Naive thymus-derived CD4-positive, alpha-beta T cell (primary cell): ENCODE measurements around the gene RFFL. TPM values are rescaled to one million over a fixed set of nuclear protein-coding genes. Genes with fewer than 3 reads are reported as not detected.

Source experiments
- ATAC-seq: fragments of 150-1000 bp; cut with Tn5 transposase; 2 replicates; pipeline ENCODE4 v1.10.0; 2021; ENCODE audit warnings: mild to moderate bottlenecking, moderate library complexity
- CTCF ChIA-PET: fragments of 350-600 bp; sonication (Branson Sonifier 250); formaldehyde crosslinking; loops from one replicate; lab custom pipeline; 2021; ENCODE audit warnings: antibody characterized with exemption; lab: Charles Lee
- POLR2A ChIA-PET: fragments of 350-600 bp; sonication (Branson Sonifier 250); formaldehyde crosslinking; loops from one replicate; lab custom pipeline; 2021; ENCODE audit warnings: antibody characterized with exemption, inconsistent platforms; lab: Charles Lee
- DNase-seq, 9 donors: peaks; one replicate each; pipeline versions ENCODE4 v3.0.0 to v3.0.0-alpha.2; 2020 to 2022; ENCODE audit warnings: mixed read lengths in 1 of 9
- H3K27ac ChIP-seq: one replicate; pipeline ENCODE4 v1.7.0; 2013; ENCODE audit warnings: mild to moderate bottlenecking, low read depth, low read length, moderate library complexity
- H3K27me3 ChIP-seq, 2 donors: one replicate each; pipeline ENCODE4 v1.7.0; 2013; ENCODE audit warnings: low read length in 2 of 2, mild to moderate bottlenecking in 2 of 2, moderate library complexity in 2 of 2; ENCODE audit not compliant: control insufficient read depth in 2 of 2, insufficient read depth in 2 of 2
- H3K36me3 ChIP-seq, 3 experiments: 1 replicate in 2 of 3; 2 replicates in 1 of 3; pipeline ENCODE4 v1.7.0; 2013; ENCODE audit warnings: low read length in 3 of 3, mild to moderate bottlenecking in 3 of 3, moderate library complexity in 1 of 3; ENCODE audit not compliant: insufficient read depth in 3 of 3, control insufficient read depth in 2 of 3
- H3K4me1 ChIP-seq, 2 donors: one replicate each; pipeline ENCODE4 v1.7.0; 2013; ENCODE audit warnings: low read length in 2 of 2, mild to moderate bottlenecking in 2 of 2, moderate library complexity in 1 of 2; ENCODE audit not compliant: control insufficient read depth in 2 of 2, insufficient read depth in 2 of 2
- H3K4me3 ChIP-seq: 2 replicates; pipeline ENCODE4 v1.7.0; 2013; ENCODE audit warnings: mild to moderate bottlenecking, low read length
- H3K9me3 ChIP-seq, 3 experiments: 1 replicate in 2 of 3; 2 replicates in 1 of 3; pipeline ENCODE4 v1.7.0; 2013; ENCODE audit warnings: low read length in 3 of 3; ENCODE audit not compliant: control insufficient read depth in 2 of 3
- H3K27ac Mint-ChIP-seq, 9 donors: one replicate each; pipeline ENCODE4 v1.8.0; 2020 to 2022; ENCODE audit warnings: mixed read lengths in 9 of 9, mild to moderate bottlenecking in 8 of 9, moderate library complexity in 5 of 9, inconsistent platforms in 2 of 9
- H3K27me3 Mint-ChIP-seq, 5 donors: one replicate each; pipeline ENCODE4 v1.8.0; 2021 to 2022; ENCODE audit warnings: mixed read lengths in 5 of 5, mild to moderate bottlenecking in 1 of 5
- H3K36me3 Mint-ChIP-seq, 5 donors: one replicate each; pipeline ENCODE4 v1.8.0; 2020 to 2022; ENCODE audit warnings: mixed read lengths in 5 of 5, mild to moderate bottlenecking in 3 of 5, inconsistent platforms in 1 of 5
- H3K4me1 Mint-ChIP-seq, 7 donors: one replicate each; pipeline ENCODE4 v1.8.0; 2020 to 2022; ENCODE audit warnings: mixed read lengths in 7 of 7, mild to moderate bottlenecking in 3 of 7, inconsistent platforms in 1 of 7
- H3K4me3 Mint-ChIP-seq, 10 donors: one replicate each; pipeline ENCODE4 v1.8.0; 2020 to 2022; ENCODE audit warnings: mild to moderate bottlenecking in 10 of 10, mixed read lengths in 10 of 10, moderate library complexity in 6 of 10, inconsistent platforms in 2 of 10
- H3K9me3 Mint-ChIP-seq, 11 donors: one replicate each; pipeline ENCODE4 v1.8.0; 2020 to 2022; ENCODE audit warnings: mixed read lengths in 11 of 11, mild to moderate bottlenecking in 4 of 11, inconsistent platforms in 1 of 11, moderate library complexity in 1 of 11
- intact Hi-C, 2 donors: fragments of 100-400 bp; cut with micrococcal nuclease; formaldehyde crosslinking; loops; one replicate each; pipeline ENCODE4 v1.15.1; 2023
- polyA plus RNA-seq, 2 donors: library from polyadenylated mRNA; unstranded; fragments of 300-500 nt; fragmentation: Illumina TruSeq; gene quantifications; one replicate each; pipeline ENCODE4 v1.2.3, GENCODE V29; 2021
- total RNA-seq, 6 experiments: library from RNA in 5 of 6; stranded (reverse) in 5 of 6; gene quantifications; 1 replicate in 5 of 6; 2 replicates in 1 of 6; pipeline ENCODE4 v1.2.3 and lab custom pipeline; 2021 to 2026

RFFL gene
- total and polyA plus RNA-seq, 7 experiments from 2014 or later, result 36.4 to 74.7 (median 47.1) TPM

- no peak for DNase-seq
- peaks cover 24 to 60% (median 54%) of the 10 kb centered on the region in 7 donors for H3K4me1 Mint-ChIP-seq
- intact Hi-C loops, result no loop called here
Observed at GRCh38 chr17:35018814-35019213, 44.7 kb downstream of the RFFL start.

GRCh38 chr17:35017021-35017420 is 46.5 kb downstream of the RFFL start:
- no peaks in the 10 kb centered on the region for H3K9me3 Mint-ChIP-seq
- DNase-seq (no peak), ATAC-seq (no peak)
- no peaks in the 10 kb centered on the region for H3K27me3 ChIP-seq
- no peaks in the 10 kb centered on the region for H3K9me3 ChIP-seq
- H3K27me3 Mint-ChIP-seq, result no peaks in the 10 kb centered on the region
- POLR2A ChIA-PET, result interaction anchor here (1.4 kb wide), 2 partner anchors 34 to 65 kb away, joined by 3 to 4 read pairs; no protein-coding TSS in a partner anchor
- no peak overlapping the region for H3K4me3 ChIP-seq
- H3K4me3 Mint-ChIP-seq, result no peak overlapping the region
- peak overlapping the region in 4 of 9 donors; percentile 38 to 74 (median 60) for H3K27ac Mint-ChIP-seq
- intact Hi-C loops, result no loop called here
- H3K27ac ChIP-seq, result no peak overlapping the region
- H3K4me1 Mint-ChIP-seq, result peaks cover 7 to 42% (median 37%) of the 10 kb centered on the region in 7 donors
- CTCF ChIA-PET, result no interaction called here
- H3K36me3 Mint-ChIP-seq, result peaks cover 7 to 67% (median 31%) of the 10 kb centered on the region in 5 donors
- H3K36me3 ChIP-seq, result peaks cover 28 to 75% (median 34%) of the 10 kb centered on the region in 3 experiments
- peaks cover 5 to 15% of the 10 kb centered on the region in 2 donors for H3K4me1 ChIP-seq

More at GRCh38 chr17:35018814-35019213, 44.7 kb downstream of the RFFL start:
- ChIA-PET POLR2A (interaction anchor here (0.6 to 1.5 kb wide), 5 partner anchors 10 to 64 kb away, joined by 3 to 6 read pairs (median 4); partner anchors contain the start of gene RFFL), CTCF (interaction anchor here (0.6 to 1.5 kb wide), 5 partner anchors 19 to 101 kb away, joined by 3 to 6 read pairs (median 5); partner anchors contain the start of gene RFFL)
- H3K36me3 ChIP-seq, result peaks cover 22 to 57% (median 31%) of the 10 kb centered on the region in 3 experiments
- H3K36me3 Mint-ChIP-seq, result peaks cover 7 to 66% (median 28%) of the 10 kb centered on the region in 5 donors
- no peaks in the 10 kb centered on the region for H3K27me3 ChIP-seq
- peak overlapping the region in 4 of 9 donors; percentile 21 to 97 (median 60) for H3K27ac Mint-ChIP-seq
- no peak for ATAC-seq
- H3K27me3 Mint-ChIP-seq, result no peaks in the 10 kb centered on the region
- H3K4me3 Mint-ChIP-seq, result no peak overlapping the region
- peaks cover 23 to 33% of the 10 kb centered on the region in 2 donors for H3K4me1 ChIP-seq
- H3K27ac ChIP-seq, result no peak overlapping the region
- no peak overlapping the region for H3K4me3 ChIP-seq
- H3K9me3 ChIP-seq, result no peaks in the 10 kb centered on the region
- no peaks in the 10 kb centered on the region for H3K9me3 Mint-ChIP-seq

GRCh38 chr17:35016369-35016768 is 47.1 kb downstream of the RFFL start:
- H3K4me1 Mint-ChIP-seq, result peaks cover 6 to 36% (median 30%) of the 10 kb centered on the region in 7 donors
- POLR2A ChIA-PET, result interaction anchor here (0.6 to 2.4 kb wide), 4 partner anchors 11 to 601 kb away, joined by 3 to 8 read pairs (median 4); no protein-coding TSS in a partner anchor
- intact Hi-C loops, result no loop called here

GRCh38 chr17:35011671-35012216 is 51.8 kb downstream of the RFFL start:
- ATAC-seq (no peak), DNase-seq (no peak)
- Mint-ChIP-seq H3K4me3 (no peak overlapping the region), H3K9me3 (no peaks in the 10 kb centered on the region), H3K27me3 (no peaks in the 10 kb centered on the region), H3K36me3 (peaks cover 4 to 62% (median 22%) of the 10 kb centered on the region in 5 donors), H3K27ac (peak overlapping the region in 7 of 9 donors; percentile 1 to 89 (median 48)), H3K4me1 (peaks cover 0 to 6% (median 3%) of the 10 kb centered on the region in 7 donors)
- Histone ChIP-seq H3K36me3 (peaks cover 26 to 78% (median 26%) of the 10 kb centered on the region in 3 experiments), H3K9me3 (no peaks in the 10 kb centered on the region), H3K4me3 (no peak overlapping the region), H3K4me1 (no peaks in the 10 kb centered on the region), H3K27ac (no peak overlapping the region), H3K27me3 (no peaks in the 10 kb centered on the region)
- ChIA-PET CTCF (interaction anchor here (1.2 kb wide), 1 partner anchor 107 kb away, joined by 4 read pairs; no protein-coding TSS in a partner anchor), POLR2A (interaction anchor here (1.1 to 1.6 kb wide), 2 partner anchors 51 to 568 kb away, joined by 4 read pairs; partner anchors contain the start of gene RFFL)
- intact Hi-C loops, result no loop called here

More at GRCh38 chr17:35016369-35016768, 47.1 kb downstream of the RFFL start:
- CTCF ChIA-PET, result no interaction called here
- H3K4me1 ChIP-seq, result peaks cover 0 to 8% of the 10 kb centered on the region in 2 donors
- no peaks in the 10 kb centered on the region for H3K27me3 ChIP-seq
- H3K27ac Mint-ChIP-seq, result peak overlapping the region in 1 of 9 donors; percentile 56
- no peaks in the 10 kb centered on the region for H3K9me3 ChIP-seq
- H3K27ac ChIP-seq, result no peak overlapping the region
- peaks cover 31 to 82% (median 34%) of the 10 kb centered on the region in 3 experiments for H3K36me3 ChIP-seq
- no peak for DNase-seq
- H3K27me3 Mint-ChIP-seq, result no peaks in the 10 kb centered on the region
- no peak overlapping the region for H3K4me3 Mint-ChIP-seq
- ATAC-seq, result no peak
- peaks cover 7 to 68% (median 35%) of the 10 kb centered on the region in 5 donors for H3K36me3 Mint-ChIP-seq
- no peak overlapping the region for H3K4me3 ChIP-seq
- H3K9me3 Mint-ChIP-seq, result no peaks in the 10 kb centered on the region

GRCh38 chr17:35010093-35010492 is 53.4 kb downstream of the RFFL start:
- ChIA-PET CTCF (interaction anchor here (0.8 to 1.6 kb wide), 3 partner anchors 27 to 54 kb away, joined by 3 to 6 read pairs (median 4); no protein-coding TSS in a partner anchor), POLR2A (no interaction called here)
- DNase-seq, result no peak
- H3K27me3 Mint-ChIP-seq, result no peaks in the 10 kb centered on the region
- Histone ChIP-seq H3K4me1 (no peaks in the 10 kb centered on the region), H3K36me3 (peaks cover 11 to 64% (median 11%) of the 10 kb centered on the region in 3 experiments), H3K9me3 (no peaks in the 10 kb centered on the region), H3K27me3 (no peaks in the 10 kb centered on the region), H3K27ac (no peak overlapping the region), H3K4me3 (no peak overlapping the region)
- no peak for ATAC-seq
- no peaks in the 10 kb centered on the region for H3K9me3 Mint-ChIP-seq
- H3K4me1 Mint-ChIP-seq, result peaks cover 0 to 6% (median 3%) of the 10 kb centered on the region in 7 donors
- intact Hi-C loops, result no loop called here
- no peak overlapping the region for H3K4me3 Mint-ChIP-seq
- H3K36me3 Mint-ChIP-seq, result peaks cover 4 to 50% (median 15%) of the 10 kb centered on the region in 5 donors
- H3K27ac Mint-ChIP-seq, result peak overlapping the region in 6 of 9 donors; percentile 7 to 76 (median 29)

GRCh38 chr17:35006961-35007360 is 56.5 kb downstream of the RFFL start:
- no peaks in the 10 kb centered on the region for H3K27me3 Mint-ChIP-seq
- H3K27ac ChIP-seq, result no peak overlapping the region
- no peak for DNase-seq
- ChIA-PET POLR2A (interaction anchor here (1.1 kb wide), 1 partner anchor 16 kb away, joined by 3 read pairs; no protein-coding TSS in a partner anchor), CTCF (interaction anchor here (1.6 kb wide), 1 partner anchor 8 kb away, joined by 7 read pairs; no protein-coding TSS in a partner anchor)
- H3K4me1 Mint-ChIP-seq, result peaks cover 0 to 9% (median 5%) of the 10 kb centered on the region in 7 donors
- no peaks in the 10 kb centered on the region for H3K27me3 ChIP-seq
- intact Hi-C loops, result no loop called here
- H3K4me3 Mint-ChIP-seq, result no peak overlapping the region
- ATAC-seq, result no peak
- peak overlapping the region in 8 of 9 donors; percentile 1 to 83 (median 47) for H3K27ac Mint-ChIP-seq
- no peaks in the 10 kb centered on the region for H3K9me3 Mint-ChIP-seq
- H3K4me3 ChIP-seq, result no peak overlapping the region
- H3K4me1 ChIP-seq, result no peaks in the 10 kb centered on the region
- peaks cover 0 to 60% (median 11%) of the 10 kb centered on the region in 3 experiments for H3K36me3 ChIP-seq
- peaks cover 4 to 56% (median 12%) of the 10 kb centered on the region in 5 donors for H3K36me3 Mint-ChIP-seq
- no peaks in the 10 kb centered on the region for H3K9me3 ChIP-seq
